Stimulated activated CD8-positive, alpha-beta memory T cell treated with anti-CD3 and anti-CD28 coated beads, Interleukin-15, amount 100 ng/mL, for 4 hours (primary cell): ENCODE results near the gene PAEP.

ENCODE experiments used
- DNase-seq, 2 donors: peaks; one replicate each; pipeline ENCODE4 v3.0.0-alpha.2; 2020; ENCODE audit warnings: low read depth in 2 of 2

Gene PAEP

GRCh38 chr9:135551031-135551430 lies 10.5 kb upstream of the PAEP start:
- DNase-seq, result no peak

DNA sequence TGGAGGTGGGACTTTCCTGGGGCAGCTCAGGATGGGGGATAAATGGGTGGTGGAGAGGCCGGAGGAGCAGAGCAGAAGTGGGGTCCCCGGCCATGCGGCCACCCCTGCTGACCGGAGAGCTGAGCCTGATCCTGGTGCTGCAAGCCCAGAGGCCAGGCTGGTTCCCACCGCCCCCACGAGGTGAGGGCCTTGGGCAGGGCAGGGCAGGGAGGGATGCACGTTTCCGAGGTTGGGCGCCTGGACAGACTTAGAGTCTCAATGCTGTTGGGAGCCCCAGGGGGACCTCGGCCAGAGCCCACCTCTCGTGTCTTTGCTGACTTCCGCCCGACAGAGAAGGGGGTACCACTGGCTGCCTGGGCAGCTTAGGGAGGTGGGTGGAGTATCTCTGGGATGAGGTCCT lies 10.1 kb upstream of the PAEP start:
- no peak for DNase-seq

- DNase-seq, result no peak
Measured at GRCh38 chr9:135552021-135552697, 9.4 kb upstream of the PAEP start.

DNA sequence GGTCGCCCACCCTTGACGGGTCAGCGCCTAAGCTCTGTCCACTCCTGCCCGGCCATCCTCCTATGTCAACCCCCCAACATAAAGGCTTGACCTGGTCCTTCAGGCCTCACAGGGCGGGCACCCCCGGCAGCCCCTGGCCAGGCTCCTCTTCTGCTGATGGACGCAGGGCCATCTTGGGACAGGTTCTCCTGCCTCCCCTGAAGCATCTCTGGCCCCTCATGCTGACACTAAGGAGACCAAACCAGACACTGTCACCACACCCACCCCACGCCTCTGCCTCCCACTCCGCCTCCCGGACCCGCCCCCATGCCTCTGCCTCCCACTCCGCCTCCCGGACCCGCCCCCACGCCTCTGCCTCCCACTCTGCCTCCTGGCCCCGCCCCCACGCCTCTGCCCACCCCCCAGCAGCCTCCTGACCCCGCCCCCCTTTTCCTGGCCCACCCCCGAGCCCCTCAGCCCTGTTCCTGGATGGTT lies 8.8 kb upstream of the PAEP start:
- DNase-seq, result no peak

DNA sequence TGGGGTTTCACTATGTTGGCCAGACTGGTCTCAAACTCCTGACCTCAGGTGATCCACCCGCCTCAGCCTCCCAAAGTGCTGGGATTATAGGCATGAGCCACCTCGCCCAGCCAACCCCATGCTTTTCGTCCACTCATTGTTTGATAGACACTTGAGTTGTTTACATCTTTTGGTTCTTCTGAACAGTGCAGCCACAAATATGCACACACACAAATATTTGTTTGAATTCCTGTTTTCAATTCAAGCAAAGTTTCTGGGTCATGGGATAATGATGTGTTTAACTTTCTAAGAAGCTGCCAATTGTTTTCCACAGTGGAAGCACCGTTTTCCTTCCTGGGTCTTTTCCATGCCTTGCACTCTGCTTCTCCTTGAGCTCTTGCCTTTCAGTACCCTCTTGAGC lies 6.8 kb upstream of the PAEP start:
- DNase-seq, result no peak

GRCh38 chr9:135555203-135555602 lies 6.4 kb upstream of the PAEP start:
- no peak for DNase-seq

- DNase-seq, result no peak
Measured at GRCh38 chr9:135555910-135556309, 5.6 kb upstream of the PAEP start.

- no peak for DNase-seq
Measured at GRCh38 chr9:135559606-135560005, 1.9 kb upstream of the PAEP start.

- DNase-seq, result no peak
Measured at GRCh38 chr9:135562235-135562745, 734 bp downstream of the PAEP start.

DNA sequence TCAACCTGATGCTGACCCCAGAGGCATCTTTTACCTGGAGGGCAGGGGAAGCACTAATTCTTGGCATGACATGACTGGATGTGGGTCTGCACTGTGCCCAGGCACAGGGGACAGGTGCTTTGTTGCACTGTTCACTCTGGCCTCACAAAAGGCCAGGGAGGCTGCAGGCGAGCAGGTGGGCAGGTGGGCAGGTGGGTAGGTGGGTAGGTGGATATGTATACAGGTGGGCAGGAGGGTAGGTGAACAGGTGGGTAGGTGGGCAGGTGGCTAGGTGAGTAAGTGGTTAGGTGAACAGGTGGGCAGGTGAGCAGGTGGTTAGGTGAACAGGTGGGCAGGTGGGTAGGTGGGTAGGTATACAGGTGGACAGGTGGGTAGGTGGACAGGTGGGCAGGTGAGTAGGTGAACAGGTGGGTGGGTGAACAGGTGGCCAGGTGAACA lies 1.5 kb downstream of the PAEP start:
- DNase-seq, result no peak

- DNase-seq, result no peak
Measured at GRCh38 chr9:135563858-135564257, 2.3 kb downstream of the PAEP start.

DNA sequence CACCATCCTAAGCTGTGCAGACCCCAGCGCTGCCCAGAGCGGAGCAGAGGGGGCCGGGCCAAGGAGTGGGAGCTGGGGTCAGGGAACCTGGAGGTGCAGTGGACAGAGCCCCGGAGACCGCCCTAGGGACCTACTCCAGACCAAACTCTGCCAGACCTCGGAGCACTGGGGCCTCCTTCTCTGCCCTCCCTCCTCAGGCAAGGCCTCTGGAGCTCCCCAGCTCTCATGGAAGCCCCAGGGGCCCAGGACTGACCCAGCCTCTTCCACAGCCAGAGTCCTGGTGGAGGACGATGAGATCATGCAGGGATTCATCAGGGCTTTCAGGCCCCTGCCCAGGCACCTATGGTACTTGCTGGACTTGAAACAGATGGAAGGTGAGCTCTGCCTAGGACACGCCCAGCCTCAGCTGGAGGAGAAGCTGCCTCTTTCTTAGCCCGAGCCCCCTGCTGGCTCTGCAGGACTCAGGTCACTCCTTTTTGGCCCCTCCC lies 3.6 kb downstream of the PAEP start:
- no peak for DNase-seq

DNA sequence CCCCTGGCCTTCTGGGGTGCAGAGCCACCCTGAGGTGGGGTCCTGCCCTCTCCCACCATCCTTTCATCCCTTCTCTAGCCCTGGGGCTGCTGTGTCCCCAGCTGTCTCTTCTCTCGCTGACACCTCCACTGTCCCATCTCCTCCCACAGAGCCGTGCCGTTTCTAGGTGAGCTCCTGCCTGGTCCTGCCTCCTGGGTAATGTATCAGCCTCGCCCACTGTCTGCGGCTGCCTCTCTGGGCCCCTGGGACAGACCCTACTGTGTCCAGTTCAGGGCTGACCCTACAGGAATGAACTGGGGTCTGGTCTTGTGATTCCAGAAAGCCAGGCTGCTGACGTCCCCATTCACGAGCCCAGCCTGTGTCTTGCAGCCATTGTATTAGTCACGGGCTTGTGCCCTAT lies 4.1 kb downstream of the PAEP start:
- no peak for DNase-seq

- DNase-seq, result no peak
Measured at GRCh38 chr9:135566552-135566951, 5.0 kb downstream of the PAEP start.

DNA sequence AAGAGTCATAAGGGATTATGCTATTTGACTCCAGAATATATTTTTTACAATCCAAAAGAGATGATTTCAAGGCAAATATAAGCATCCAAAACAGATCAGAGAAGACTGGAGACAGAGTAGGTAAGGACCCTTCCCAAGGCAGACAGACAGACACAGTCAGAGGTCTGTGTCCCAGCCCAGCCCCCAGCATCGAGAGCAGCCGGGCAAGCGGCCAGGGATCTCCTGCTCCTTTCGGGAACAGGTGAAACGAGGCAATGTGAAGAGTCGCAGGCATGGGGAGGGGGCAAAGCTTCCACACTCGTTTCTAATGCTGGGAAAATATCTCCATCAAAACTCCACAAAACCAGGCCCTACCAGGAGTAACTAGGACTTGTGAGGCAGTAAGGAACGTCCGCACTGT lies 5.8 kb downstream of the PAEP start:
- DNase-seq, result no peak

DNA sequence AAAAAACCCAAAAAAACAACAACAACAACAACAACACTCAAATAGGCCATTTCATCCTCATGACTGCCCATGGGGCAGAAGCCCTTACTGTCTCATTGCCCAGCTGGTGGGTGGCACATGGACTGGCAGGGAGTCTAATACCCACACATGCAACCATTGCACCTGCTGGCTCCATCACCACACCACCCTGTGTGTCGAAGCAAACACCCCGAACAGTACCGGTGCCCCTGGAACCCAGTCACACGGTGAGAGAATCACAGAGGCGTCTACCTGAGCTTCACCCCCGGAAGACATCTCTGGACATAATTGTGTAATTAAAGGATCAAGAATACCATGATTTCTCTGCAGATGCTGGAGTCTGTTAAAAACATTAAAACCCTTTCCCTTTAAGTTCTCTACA lies 6.5 kb downstream of the PAEP start:
- no peak for DNase-seq

DNA sequence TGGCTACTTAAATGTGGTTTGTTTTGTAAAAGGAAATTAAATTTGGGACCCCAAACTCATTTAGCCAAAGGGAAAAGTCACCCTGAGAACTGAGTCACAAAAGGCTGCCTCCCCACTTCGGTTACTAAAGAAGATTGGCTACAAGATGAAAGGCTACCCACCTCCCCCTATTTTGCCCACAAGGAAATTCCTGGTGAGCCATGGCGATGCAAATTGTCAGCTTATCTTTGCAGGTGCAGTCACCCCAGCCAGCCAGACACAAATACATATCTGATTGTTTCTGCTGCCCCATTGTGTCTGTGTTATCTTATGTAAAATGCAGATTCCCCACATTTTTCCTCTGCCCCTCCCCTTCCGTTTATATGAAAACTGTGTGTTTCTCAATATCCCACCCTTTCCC lies 8.9 kb downstream of the PAEP start:
- no peak for DNase-seq

GRCh38 chr9:135572233-135572632 lies 10.7 kb downstream of the PAEP start:
- no peak for DNase-seq

DNA sequence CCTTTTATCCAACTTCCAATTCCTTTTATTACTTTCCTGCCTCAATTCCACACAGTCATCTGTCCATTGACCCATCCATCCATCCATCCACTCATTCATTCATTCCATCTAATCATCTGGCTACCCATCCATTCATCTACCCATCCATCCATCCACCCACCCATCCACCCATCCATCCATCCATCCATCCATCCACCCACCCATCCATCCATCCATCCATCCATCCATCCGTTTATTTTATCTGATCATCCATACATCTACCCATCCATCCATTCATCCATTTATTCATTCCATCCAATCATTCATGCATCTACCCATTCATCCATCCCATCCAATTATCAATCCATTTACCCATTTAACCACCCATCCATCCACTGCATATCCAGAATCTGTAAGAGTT lies 11.6 kb downstream of the PAEP start:
- no peak for DNase-seq

DNA sequence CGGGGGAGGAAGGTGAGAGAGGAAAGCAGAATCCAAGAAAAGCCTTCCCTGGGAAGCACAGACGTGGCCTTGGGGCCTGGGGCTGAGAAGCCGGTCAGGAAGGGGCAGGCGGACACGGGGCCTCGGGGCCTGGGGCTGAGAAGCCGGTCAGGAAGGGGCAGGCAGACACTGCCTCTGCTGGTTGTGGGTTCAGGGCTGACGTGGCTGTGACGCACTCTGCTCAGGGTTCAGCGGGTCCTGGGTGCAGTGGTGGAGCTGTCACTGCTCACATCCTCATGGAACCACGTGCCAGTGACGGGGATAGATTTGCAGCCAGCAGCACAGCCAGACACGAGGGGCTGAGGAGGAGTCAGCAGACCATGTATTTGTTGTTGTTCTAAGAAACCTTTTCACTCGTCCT lies 12.8 kb downstream of the PAEP start:
- no peak for DNase-seq

GRCh38 chr9:135574943-135575342 lies 13.4 kb downstream of the PAEP start:
- DNase-seq, result no peak

DNA sequence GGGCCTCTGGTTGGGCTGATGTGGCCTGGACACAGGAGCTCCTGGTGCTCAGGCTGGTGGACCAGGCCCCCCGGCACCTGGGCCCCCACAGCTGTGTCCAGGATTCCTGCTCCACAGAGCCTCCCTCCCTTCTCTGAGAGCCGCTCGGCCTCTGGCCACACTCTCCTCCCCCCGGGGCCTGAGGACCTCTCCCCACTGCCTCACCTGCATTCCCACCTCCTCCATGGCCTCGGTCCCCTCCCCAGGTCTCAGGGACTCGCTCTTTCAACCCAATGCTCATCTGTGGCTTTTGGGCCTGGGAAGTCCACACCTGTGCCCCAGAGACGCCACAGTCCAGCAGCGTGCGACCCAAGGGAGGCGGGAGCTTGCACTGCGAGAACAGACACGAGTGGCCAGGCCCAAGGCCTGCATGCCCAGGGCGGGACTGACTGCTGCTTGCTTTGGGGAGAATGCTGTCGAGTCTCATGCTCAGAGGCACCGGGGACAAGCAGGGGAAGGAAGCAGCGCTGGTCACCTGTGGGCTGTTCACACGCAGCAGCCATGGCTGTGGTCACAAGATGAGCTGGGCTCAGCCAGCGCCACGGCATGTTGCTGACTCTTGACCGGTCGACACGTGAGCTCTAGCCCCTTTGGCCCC lies 14.6 kb downstream of the PAEP start:
- no peak for DNase-seq

GRCh38 chr9:135577256-135577655 lies 15.7 kb downstream of the PAEP start:
- DNase-seq, result no peak
